Stimulated activated CD4-positive, alpha-beta T cell treated with anti-CD3 and anti-CD28 coated beads, Interleukin-2, amount 100 ng/mL, for 48 hours (primary cell): ENCODE results near the gene SEMA5A.

Source experiments
- DNase-seq, 2 donors: peaks; one replicate each; pipeline ENCODE4 v3.0.0-alpha.2; 2020

The SEMA5A gene

GRCh38 chr5:9245071-9245470 is 300.8 kb downstream of the SEMA5A start:
- DNase-seq = no peak

GRCh38 chr5:9244417-9244816 is 301.5 kb downstream of the SEMA5A start:
- DNase-seq = no peak

GRCh38 chr5:9241479-9242305 is 304.2 kb downstream of the SEMA5A start:
- DNase-seq = no peak

GRCh38 chr5:9240431-9240830 is 305.4 kb downstream of the SEMA5A start:
- no peak for DNase-seq

GRCh38 chr5:9239626-9240025 is 306.2 kb downstream of the SEMA5A start:
- no peak for DNase-seq

- DNase-seq = no peak
Observed at GRCh38 chr5:9239071-9239470, 306.8 kb downstream of the SEMA5A start.

- DNase-seq = no peak
Observed at GRCh38 chr5:9233712-9234111, 312.2 kb downstream of the SEMA5A start.

- no peak for DNase-seq
Observed at GRCh38 chr5:9233035-9233434, 312.8 kb downstream of the SEMA5A start.

- DNase-seq = no peak
Observed at GRCh38 chr5:9231842-9232241, 314.0 kb downstream of the SEMA5A start.

- DNase-seq = no peak
Observed at GRCh38 chr5:9230355-9230754, 315.5 kb downstream of the SEMA5A start.

GRCh38 chr5:9226016-9226536 is 319.8 kb downstream of the SEMA5A start:
- DNase-seq = no peak

GRCh38 chr5:9222054-9222976 is 323.6 kb downstream of the SEMA5A start:
- no peak for DNase-seq

- DNase-seq = no peak
Observed at GRCh38 chr5:9218358-9218757, 327.5 kb downstream of the SEMA5A start.

- DNase-seq = no peak
Observed at GRCh38 chr5:9212605-9213004, 333.3 kb downstream of the SEMA5A start.

GRCh38 chr5:9209846-9210492 is 335.9 kb downstream of the SEMA5A start:
- no peak for DNase-seq

GRCh38 chr5:9207817-9208418 is 338.0 kb downstream of the SEMA5A start:
- DNase-seq = no peak

- DNase-seq = no peak
Observed at GRCh38 chr5:9202636-9203035, 343.2 kb downstream of the SEMA5A start.

GRCh38 chr5:9201761-9202160 is 344.1 kb downstream of the SEMA5A start:
- DNase-seq = no peak

- DNase-seq = no peak
Observed at GRCh38 chr5:9201011-9201410, 344.9 kb downstream of the SEMA5A start.

- DNase-seq = no peak
Observed at GRCh38 chr5:9198394-9198793, 347.5 kb downstream of the SEMA5A start.

GRCh38 chr5:9197881-9198260 is 348.0 kb downstream of the SEMA5A start:
- no peak for DNase-seq

- DNase-seq = no peak
Observed at GRCh38 chr5:9196403-9197227, 349.3 kb downstream of the SEMA5A start.
